ENCODE measurements around the gene TOP1. TPM values are rescaled to one million over a fixed set of nuclear protein-coding genes. Genes with fewer than 3 reads are reported as not detected.
A peak's percentile ranks its signal among the peaks of the same experiment; 100 is the strongest.

Gene TOP1
- total and polyA plus RNA-seq, 12 donors: 19.6 to 96.6 (median 27.3) TPM

GRCh38 chr20:41064377-41064776 is 35.8 kb downstream of the TOP1 start:
- DNase-seq: no peak
- Histone ChIP-seq H3K9me3 (replicated peaks in 1 of 3) (no peaks in the 10 kb centered on the region), H3K27ac (no peak overlapping the region), H3K36me3 (replicated peaks in 1 of 2) (peaks cover 0 to 10% of the 10 kb centered on the region in 2 donors), H3K4me1 (replicated peaks in 1 of 2) (peaks cover 0 to 7% of the 10 kb centered on the region in 2 donors), H3K27me3 (no peaks in the 10 kb centered on the region), H3K4me3 (no peak overlapping the region)
- 90 to 94% (median 91%) methylated on average over 1 of the region's 1 CpG for WGBS, 4 donors
- TF ChIP-seq POLR2A (IDR thresholded peaks at IDR 0.05) (no peak), CTCF (IDR thresholded peaks at IDR 0.05) (no peak)
- intact Hi-C loops (cut with DNase I): no loop called here

GRCh38 chr20:41065716-41066115 is 37.1 kb downstream of the TOP1 start:
- TF ChIP-seq POLR2A (IDR thresholded peaks at IDR 0.05) (no peak), CTCF (IDR thresholded peaks at IDR 0.05) (no peak)
- WGBS, 4 donors: 86 to 88% (median 87%) methylated on average over 3 of the region's 3 CpGs
- peaks cover 0 to 10% of the 10 kb centered on the region in 2 donors for H3K36me3 ChIP-seq (replicated peaks in 1 of 2)
- no peaks in the 10 kb centered on the region for H3K9me3 ChIP-seq (replicated peaks in 1 of 3)
- H3K27ac ChIP-seq: no peak overlapping the region
- no peak overlapping the region for H3K4me3 ChIP-seq
- no peak for DNase-seq
- H3K27me3 ChIP-seq: no peaks in the 10 kb centered on the region
- H3K4me1 ChIP-seq (replicated peaks in 1 of 2): peaks cover 0 to 7% of the 10 kb centered on the region in 2 donors
- intact Hi-C loops (cut with DNase I): no loop called here

- 84 to 97% (median 89%) methylated on average over 3 of the region's 3 CpGs for WGBS, 4 donors
- intact Hi-C loops (cut with DNase I): no loop called here
- H3K27me3 ChIP-seq: no peaks in the 10 kb centered on the region
- no peak for TF ChIP-seq CTCF (IDR thresholded peaks at IDR 0.05)
- no peak for TF ChIP-seq POLR2A (IDR thresholded peaks at IDR 0.05)
- peaks cover 18 to 25% of the 10 kb centered on the region in 2 donors for H3K4me1 ChIP-seq (replicated peaks in 1 of 2)
- no peak for DNase-seq
- H3K27ac ChIP-seq: no peak overlapping the region
- H3K4me3 ChIP-seq: no peak overlapping the region
- H3K36me3 ChIP-seq (replicated peaks in 1 of 2): no peaks in the 10 kb centered on the region
- no peaks in the 10 kb centered on the region for H3K9me3 ChIP-seq (replicated peaks in 1 of 3)
Measured at GRCh38 chr20:41068806-41069205, 40.2 kb downstream of the TOP1 start.

GRCh38 chr20:41072190-41072863 is 43.7 kb downstream of the TOP1 start:
- Histone ChIP-seq H3K27me3 (no peaks in the 10 kb centered on the region), H3K4me1 (replicated peaks in 1 of 2) (peaks cover 18 to 41% of the 10 kb centered on the region in 2 donors), H3K9me3 (replicated peaks in 1 of 3) (no peaks in the 10 kb centered on the region), H3K4me3 (no peak overlapping the region), H3K36me3 (replicated peaks in 1 of 2) (no peaks in the 10 kb centered on the region), H3K27ac (peak overlapping the region in 3 of 5 donors; percentile 50 to 65 (median 57))
- TF ChIP-seq POLR2A (IDR thresholded peaks at IDR 0.05) (no peak), CTCF (IDR thresholded peaks at IDR 0.05) (no peak)
- WGBS, 4 donors: 53 to 62% (median 58%) methylated on average over 2 to 3 of the region's 3 CpGs
- intact Hi-C loops (cut with DNase I): no loop called here
- peak; percentile 28 to 71 (median 44) for DNase-seq
